HEK293T (cell line): ENCODE data around the gene DAPK1.

Experiments
- ARNT ChIP-seq: fragments of 450-650 bp; IDR thresholded peaks from 2 replicates; pipeline ENCODE4 v1.6.1; 2017; ENCODE audit warnings: mild to moderate bottlenecking
- BHLHE40 ChIP-seq: fragments of 450-650 bp; IDR thresholded peaks from 2 replicates; pipeline ENCODE4 v1.6.1; 2016; ENCODE audit warnings: mild to moderate bottlenecking, moderate library complexity, borderline replicate concordance
- CTBP1 ChIP-seq: fragments of 450-650 bp; IDR thresholded peaks from 2 replicates; pipeline ENCODE4 v1.6.1; 2016; ENCODE audit warnings: borderline replicate concordance
- ELF4 ChIP-seq: fragments of 450-650 bp; IDR thresholded peaks from 2 replicates; pipeline ENCODE4 v1.6.1; 2017; ENCODE audit warnings: antibody characterized with exemption
- FOXA1 ChIP-seq: fragments of 450-650 bp; IDR thresholded peaks from 2 replicates; pipeline ENCODE4 v1.6.1; 2016; ENCODE audit warnings: mild to moderate bottlenecking
- FOXK2 ChIP-seq: fragments of 450-650 bp; IDR thresholded peaks from 2 replicates; pipeline ENCODE4 v1.6.1; 2016; ENCODE audit warnings: mild to moderate bottlenecking
- L3MBTL2 ChIP-seq: fragments of 450-650 bp; conservative IDR thresholded peaks from 2 replicates; pipeline ENCODE4 v1.6.1; 2016; ENCODE audit warnings: mild to moderate bottlenecking
- PKNOX1 ChIP-seq: fragments of 450-650 bp; IDR thresholded peaks from 2 replicates; pipeline ENCODE4 v1.6.1; 2016
- SUZ12 ChIP-seq: fragments of 450-650 bp; IDR thresholded peaks from 2 replicates; pipeline ENCODE4 v1.6.1; 2016; ENCODE audit warnings: mild to moderate bottlenecking
- TARDBP ChIP-seq: fragments of 450-650 bp; IDR thresholded peaks from 2 replicates; pipeline ENCODE4 v1.6.1; 2016

- no peak for TF ChIP-seq ARNT
- no peak for TF ChIP-seq BHLHE40
- no peak for TF ChIP-seq CTBP1
- TF ChIP-seq SUZ12 = no peak
- TF ChIP-seq FOXA1 = no peak
- TF ChIP-seq FOXK2 = no peak
- no peak for TF ChIP-seq ELF4
- no peak for TF ChIP-seq PKNOX1
- no peak for TF ChIP-seq L3MBTL2
- TF ChIP-seq TARDBP = no peak
Observed at GRCh38 chr9:87562062-87562461, 64.4 kb downstream of the DAPK1 start.
